Fibroblast of peridontal ligament (primary cell): ENCODE results near the gene SPATA2.

ENCODE experiments used
- DNase-seq: peaks from one replicate; pipeline ENCODE4 v3.0.0-alpha.2; 2010; ENCODE audit errors: extremely low read depth

The SPATA2 gene

DNA sequence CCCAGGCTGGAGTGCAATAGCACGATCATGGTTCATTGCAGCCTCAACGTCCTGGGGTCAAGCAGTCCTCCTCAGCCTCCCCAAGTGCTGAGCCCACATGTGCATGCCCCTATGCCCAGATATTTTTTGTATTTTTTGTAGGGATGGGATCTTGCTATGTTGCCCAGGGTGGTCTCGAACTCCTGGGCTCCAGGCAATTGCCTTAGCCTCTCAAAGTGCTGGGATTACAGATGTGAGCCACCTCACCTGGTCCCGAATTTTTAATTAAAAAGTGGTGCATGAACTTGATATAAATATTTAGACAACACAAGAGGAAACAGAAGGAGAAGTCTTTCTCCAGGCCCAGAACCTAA is 13.8 kb upstream of the SPATA2 start:
- no peak for DNase-seq

- DNase-seq, result peak; percentile 92
These were observed 13.2 kb upstream of the SPATA2 start for GRCh38 chr20:49928411-49929141.

DNA sequence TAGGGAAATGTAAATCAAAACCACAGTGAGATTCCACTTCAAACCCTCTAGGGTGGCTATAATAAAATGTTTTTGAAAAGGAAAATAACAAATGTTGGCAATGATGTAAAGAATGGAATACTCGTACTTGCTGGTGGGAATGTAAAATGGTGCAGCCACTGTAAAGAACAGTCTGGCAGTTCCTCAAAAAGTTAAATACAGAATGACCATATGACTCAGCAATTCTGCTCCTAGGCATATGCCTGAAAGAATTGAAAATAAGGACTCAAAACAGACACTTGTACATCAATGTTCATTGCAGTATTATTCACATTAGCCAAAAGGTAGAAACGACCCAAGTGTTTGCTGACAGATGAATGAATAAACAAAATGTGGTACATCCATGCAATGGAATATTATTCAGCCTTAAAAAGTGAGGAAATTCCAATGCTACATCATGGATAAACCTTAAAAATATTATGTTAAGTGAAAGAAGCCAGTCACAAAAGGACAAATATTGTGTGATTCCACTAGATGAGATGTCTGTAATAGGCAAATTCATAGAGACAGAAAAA is 10.6 kb upstream of the SPATA2 start:
- peak; percentile 31 for DNase-seq

- no peak for DNase-seq
These were observed 8.9 kb upstream of the SPATA2 start for GRCh38 chr20:49924247-49924646.

GRCh38 chr20:49919461-49919860 is 4.1 kb upstream of the SPATA2 start:
- no peak for DNase-seq

- no peak for DNase-seq
These were observed 3.7 kb upstream of the SPATA2 start for GRCh38 chr20:49919009-49919408.

GRCh38 chr20:49918446-49918845 is 3.1 kb upstream of the SPATA2 start:
- no peak for DNase-seq

DNA sequence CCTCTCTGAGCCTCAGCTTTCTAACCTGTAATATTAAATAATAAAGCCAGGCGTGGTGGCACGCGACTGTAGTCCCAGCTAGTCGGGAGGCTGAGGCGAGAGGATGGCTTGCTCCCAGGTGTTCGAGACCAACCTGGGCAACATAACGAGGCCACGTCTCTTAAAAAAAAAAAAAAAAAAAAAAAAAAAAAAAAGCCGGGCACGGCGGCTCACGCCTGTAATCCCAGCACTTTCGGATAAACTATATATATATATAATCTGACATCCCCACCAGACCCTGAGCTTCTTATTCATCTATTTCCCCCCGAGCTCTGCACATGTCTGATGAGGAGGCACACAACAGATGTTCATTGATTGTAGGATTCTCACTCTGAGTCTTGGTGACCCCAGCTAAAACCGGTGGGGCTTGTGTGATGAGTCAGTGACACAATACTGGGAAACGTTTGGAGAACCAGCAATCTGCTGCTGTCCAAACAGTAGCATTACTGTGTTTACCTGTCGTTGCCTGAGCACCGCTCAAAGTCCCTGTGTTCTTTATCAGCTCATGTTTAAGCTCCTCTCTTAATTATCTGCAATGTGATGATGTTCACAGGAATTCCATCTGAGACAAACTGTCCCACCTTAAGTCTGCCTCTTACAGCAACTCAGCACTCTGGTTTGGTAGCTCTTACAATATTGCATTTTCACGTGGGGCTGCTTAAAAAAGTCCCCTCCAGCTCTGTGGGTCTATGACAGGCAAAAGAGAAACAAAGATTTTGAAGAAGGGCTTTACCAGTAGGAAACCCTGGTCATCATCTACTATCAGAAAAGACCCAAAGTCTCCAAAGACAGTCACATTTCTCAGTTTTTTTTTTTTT is 1.0 kb upstream of the SPATA2 start:
- DNase-seq, result no peak

DNA sequence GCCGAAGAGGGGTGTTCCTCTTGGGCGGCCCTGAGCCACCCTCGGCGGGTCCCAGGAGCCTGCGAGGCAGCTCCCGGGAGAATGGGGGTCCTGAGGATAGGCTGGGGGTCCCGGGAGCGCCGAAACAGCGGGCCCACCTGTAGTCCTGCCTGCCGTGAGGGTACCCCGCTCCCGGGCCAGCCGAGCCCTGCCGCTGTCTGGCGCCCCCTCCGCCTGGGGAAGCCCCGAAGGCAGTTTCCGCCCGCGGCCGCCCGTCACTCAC is 280 bp downstream of the SPATA2 start:
- no peak for DNase-seq

DNA sequence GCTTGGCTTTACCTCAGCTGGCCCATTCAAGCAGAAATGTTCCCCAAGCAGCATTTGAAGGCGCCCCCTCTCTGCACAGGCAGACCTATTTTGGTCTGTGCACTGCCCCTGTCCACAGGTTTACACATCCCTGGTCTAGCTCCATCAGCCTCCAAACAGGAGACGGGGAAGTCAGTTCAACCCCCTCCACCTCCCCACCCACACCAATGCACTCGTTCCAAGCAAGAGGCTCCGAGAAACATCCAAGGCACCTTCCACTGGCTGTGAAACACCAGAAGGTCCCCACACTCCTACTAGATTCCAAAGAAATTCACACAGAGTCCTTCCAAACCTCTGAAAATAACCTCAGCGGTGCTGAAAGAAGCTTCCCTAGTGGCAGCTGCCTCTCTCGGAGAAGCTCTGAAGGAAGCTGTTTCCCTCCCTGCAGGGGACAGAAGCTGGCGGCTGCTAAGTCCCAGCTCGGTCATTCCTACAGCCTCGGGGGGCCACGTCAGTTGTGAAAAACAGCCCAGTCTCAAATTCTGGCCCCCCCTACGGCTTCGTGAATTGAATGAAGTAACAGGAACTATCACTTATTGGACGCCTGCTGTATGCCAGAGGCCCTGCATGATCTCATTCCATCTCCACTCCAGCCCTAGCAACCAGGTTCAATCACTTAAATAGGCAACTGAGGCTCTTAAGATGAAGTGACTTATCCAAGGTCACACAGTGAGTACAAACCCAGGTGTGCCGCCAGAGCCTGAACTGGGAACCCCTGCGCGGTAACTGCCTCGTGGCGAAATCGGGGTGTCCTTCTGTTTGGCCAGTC is 815 bp downstream of the SPATA2 start:
- no peak for DNase-seq

DNA sequence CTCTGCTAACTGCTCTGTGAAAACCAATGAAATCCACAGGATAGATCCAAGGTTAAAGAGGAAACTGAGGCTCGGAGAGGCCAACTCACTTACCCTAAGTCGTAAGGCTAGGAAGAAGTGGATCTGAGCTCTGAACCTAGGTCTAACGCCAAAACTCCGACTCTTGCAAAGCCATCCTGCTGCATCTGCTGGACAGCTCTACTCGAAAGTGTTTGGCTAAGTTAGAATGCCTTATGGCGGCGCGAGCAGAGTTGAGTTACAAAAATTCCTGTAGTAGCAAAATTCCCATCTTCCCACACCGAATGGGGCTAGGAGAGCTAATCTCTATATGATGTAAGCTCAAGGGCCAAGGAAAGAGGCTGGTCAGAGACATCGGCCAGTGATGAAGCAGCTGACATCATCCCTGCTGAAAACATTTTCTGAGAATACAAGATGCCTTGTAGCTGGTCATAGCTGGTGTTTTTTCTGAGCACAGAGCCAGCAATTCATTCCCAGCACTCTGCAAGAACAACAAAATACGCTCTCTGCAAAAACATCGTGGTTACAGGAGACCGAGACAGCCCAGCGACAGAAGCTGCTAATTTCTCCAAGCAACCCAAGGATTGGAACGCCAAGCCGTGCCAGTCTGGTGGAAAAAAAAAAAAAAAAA is 1.8 kb downstream of the SPATA2 start:
- peak; percentile 55 for DNase-seq

DNA sequence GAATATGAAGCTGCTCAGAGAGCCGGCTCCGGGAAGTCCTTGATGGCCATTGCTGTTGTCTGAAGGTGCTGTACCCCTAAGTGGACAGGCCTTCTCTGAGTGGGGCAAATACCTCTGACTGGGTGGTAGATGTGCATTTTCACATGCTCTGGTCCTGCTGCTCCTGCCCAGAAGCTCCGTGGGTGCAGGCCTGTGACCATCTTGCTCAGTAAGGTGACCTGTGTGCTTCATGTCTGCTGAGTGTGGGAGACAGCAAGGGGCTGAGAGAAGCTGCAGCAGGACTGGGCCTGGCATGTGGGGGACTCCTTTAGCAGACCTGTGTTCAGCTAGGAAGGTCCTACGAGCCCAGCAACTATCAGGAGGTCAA is 5.0 kb downstream of the SPATA2 start:
- no peak for DNase-seq

DNA sequence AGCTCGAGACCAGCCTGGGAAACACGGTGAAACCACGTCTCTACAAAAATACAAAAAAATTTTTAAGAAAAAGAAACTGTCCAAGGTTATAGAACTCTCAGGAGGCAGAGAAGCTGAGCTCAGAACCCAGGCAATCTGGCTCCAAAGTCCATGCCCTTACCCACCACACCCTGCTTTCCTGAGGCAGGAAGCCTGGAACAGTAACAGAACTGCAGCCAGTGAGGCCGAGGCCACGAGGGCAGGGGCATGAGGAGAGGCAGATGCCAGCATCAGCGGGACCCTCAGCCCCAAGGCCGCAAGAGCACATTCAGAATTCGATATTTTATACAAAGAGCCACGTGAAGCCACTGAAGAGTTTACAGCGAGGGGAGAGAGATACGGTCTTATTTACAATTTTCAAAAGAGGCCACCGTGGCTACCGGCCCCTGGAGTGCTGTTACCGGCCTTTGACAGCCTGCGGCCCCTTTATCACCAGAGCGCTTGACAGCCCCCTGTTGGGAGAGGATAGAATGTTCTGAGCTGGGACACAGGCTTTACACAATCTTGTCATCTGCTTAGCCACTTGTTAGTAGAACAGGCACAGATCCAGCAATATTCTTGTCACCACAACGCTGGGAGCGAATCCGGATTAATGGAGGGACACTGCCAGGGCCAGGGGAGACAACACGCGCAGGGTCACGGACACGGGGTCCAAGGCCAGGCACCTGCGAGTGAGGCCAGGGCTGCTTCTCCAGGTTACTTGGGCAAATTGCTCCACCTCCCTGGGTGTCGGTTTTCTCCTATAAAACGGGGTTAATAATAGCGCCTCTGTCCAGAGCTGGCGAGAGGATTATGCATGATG is 5.6 kb downstream of the SPATA2 start:
- no peak for DNase-seq

- DNase-seq, result no peak
These were observed 7.1 kb downstream of the SPATA2 start for GRCh38 chr20:49908258-49908565.

DNA sequence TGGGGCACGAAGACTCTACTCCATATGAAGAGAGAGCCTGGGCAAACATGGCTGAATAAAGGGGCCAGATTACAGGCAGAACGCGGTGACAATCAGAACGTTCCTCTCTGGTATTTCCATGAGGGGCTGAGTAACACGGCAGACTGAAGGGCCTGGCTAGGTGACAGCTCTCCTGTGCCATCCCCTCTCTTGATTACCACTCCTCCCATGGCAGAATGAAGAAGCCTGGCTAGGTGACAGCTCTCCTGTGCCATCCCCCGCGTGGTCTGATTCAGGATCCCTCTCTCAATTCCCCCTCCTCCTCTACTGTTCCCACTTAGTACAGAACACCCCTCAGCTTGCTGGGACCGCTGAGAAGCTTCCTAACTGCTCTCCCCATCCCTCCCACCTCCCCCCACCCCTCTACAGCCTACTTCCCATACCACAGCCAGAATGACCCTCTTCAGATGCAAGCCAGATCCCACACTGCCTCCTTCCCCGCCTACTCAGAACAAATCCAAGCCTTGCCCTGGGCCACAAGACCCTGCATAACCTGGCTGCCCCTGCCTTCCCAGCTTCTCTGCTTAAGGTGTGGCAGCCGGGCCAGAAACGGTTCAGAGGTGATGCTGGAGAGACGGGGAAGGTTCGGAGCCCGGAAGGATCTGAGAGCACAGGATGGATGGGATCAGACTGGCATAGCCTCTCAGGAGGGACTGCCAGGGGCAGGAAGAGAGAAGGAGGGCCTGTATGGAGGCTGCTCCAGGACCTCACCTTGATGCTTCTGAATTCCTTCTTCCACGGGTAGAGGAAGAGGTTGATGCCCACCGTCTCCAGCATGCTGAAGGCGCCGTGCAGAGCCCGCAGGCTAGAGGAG is 7.7 kb downstream of the SPATA2 start:
- DNase-seq, result no peak

DNA sequence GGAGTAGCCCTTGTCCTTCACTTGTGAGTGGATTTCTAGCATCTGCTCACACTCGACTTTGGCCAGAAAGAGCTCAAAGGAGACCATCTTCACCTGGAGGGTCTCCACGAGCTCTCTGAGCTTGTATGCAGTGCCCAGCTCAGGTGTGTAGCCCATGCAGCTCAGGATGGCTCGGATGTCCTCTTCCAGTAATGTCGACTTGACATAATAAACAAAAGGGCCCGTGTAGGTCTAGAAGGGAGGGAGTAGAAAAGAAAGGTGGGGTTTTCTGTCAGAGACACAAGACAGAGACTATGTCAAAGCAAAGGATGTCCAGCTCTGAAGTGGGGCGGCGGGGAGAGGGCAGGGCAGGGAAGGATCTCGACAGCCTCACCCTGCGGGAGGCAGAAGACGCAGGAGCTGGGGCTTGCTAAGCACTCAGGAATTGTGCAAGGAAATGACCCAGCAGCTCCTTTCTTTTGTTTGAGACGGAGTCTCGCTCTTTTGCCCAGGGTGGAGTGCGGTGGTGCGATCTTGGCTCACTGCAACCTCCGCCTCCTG is 8.6 kb downstream of the SPATA2 start:
- no peak for DNase-seq

DNA sequence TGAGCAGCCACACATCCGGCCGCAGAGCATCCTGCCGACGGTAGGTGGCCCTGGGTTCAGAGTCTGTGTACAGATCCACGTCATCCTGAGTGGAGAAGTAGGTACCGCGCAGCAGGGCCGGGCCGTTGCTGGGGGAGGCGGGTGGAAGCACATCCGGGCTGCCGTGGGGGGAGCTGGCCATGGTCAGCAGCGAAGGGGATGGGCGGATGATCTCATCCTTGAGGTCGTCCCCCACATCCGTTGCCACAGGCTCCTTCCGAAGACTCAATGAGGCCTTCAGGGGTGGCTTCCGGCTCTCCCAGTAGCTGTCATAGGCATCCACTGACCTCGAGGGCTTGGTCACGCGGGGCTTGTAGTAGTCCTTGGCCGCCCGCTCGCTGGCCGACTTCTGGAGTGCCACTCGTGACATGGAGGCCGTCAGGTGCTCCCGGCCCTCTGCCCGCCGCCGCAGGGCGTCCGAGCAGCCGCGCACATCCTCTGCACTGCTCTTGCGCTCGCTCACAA is 9.2 kb downstream of the SPATA2 start:
- no peak for DNase-seq

DNA sequence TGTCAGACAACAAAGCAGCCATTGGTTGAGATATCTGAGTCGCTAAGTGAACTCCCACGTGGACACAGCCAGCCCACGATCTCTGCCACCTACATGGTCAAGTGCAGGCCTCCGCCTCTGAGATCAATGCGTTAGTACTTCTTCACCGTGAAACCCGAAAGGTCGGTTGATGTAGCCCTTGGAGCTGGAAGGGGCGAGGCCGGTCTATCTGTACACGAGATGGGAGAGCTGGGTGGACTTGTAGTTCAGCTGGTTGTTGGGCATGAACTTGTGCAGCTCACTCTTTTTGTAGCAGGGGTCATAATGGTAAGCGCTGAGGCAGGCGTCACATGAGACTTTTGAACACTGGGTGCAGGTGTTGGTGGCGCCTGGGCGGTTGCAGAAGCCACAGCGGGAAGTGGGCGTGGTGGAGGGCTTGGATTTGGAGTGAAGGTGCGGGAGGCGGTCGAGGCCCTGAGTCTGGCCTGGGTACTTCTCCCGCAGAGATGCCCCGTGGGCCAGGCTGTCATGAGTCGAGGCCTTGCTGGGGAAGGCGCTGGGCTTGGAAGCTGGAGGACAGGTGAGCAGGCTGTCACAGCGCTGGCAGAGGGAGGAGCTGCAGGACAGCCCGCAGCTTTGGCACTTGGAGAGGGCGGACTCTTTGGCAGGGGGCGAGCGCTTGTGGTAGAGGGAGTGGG is 9.8 kb downstream of the SPATA2 start:
- DNase-seq, result no peak
